Natural killer cell (primary cell): Measurements from ENCODE around the gene DGKQ. TPM values are rescaled to one million over a fixed set of nuclear protein-coding genes. Genes with fewer than 3 reads are reported as not detected.
A peak's percentile ranks its signal among the peaks of the same experiment; 100 is the strongest.

Source experiments
- ATAC-seq, 3 donors: fragments of 150-1000 bp in 2 of 3; fragments of 200-7000 bp in 1 of 3; cut with Tn5 transposase; 1 replicate in 1 of 3; 2 replicates in 2 of 3; pipeline ENCODE4 v1.10.0; 2021; ENCODE audit warnings: mild to moderate bottlenecking in 2 of 3, moderate library complexity in 2 of 3
- DNase-seq, 2 donors: peaks; one replicate each; pipeline versions ENCODE4 v3.0.0 to v3.0.0-alpha.2; 2013 to 2021; ENCODE audit warnings: mixed read lengths in 1 of 2
- H3K27ac ChIP-seq: one replicate; pipeline ENCODE4 v1.5.1; 2013; ENCODE audit warnings: mild to moderate bottlenecking, low read length
- H3K27me3 ChIP-seq: one replicate; pipeline ENCODE4 v1.6.1; 2013; ENCODE audit warnings: low read length; ENCODE audit not compliant: control insufficient read depth, insufficient read depth
- H3K36me3 ChIP-seq: one replicate; pipeline ENCODE4 v1.6.1; 2013; ENCODE audit warnings: low read length; ENCODE audit not compliant: control insufficient read depth, insufficient read depth
- H3K4me1 ChIP-seq: one replicate; pipeline ENCODE4 v1.6.1; 2013; ENCODE audit warnings: low read length; ENCODE audit not compliant: control insufficient read depth, insufficient read depth
- H3K4me3 ChIP-seq: one replicate; pipeline ENCODE4 v1.5.1; 2013; ENCODE audit warnings: low read length
- H3K9me3 ChIP-seq: one replicate; pipeline ENCODE4 v1.6.1; 2013; ENCODE audit warnings: low read length; ENCODE audit not compliant: control insufficient read depth, insufficient read depth
- H3K27ac Mint-ChIP-seq, 2 donors: one replicate each; pipeline ENCODE4 v1.8.0; 2022; ENCODE audit warnings: mild to moderate bottlenecking in 2 of 2, mixed read lengths in 2 of 2, moderate library complexity in 1 of 2
- H3K27me3 Mint-ChIP-seq, 2 donors: one replicate each; pipeline ENCODE4 v1.8.0; 2022; ENCODE audit warnings: low read depth in 2 of 2, mixed read lengths in 2 of 2
- H3K36me3 Mint-ChIP-seq: one replicate; pipeline ENCODE4 v1.8.0; 2022; ENCODE audit warnings: mixed read lengths
- H3K4me1 Mint-ChIP-seq, 2 donors: one replicate each; pipeline ENCODE4 v1.8.0; 2022; ENCODE audit warnings: mixed read lengths in 2 of 2
- H3K4me3 Mint-ChIP-seq: one replicate; pipeline ENCODE4 v1.8.0; 2022; ENCODE audit warnings: mild to moderate bottlenecking, moderate library complexity, mixed read lengths
- H3K9me3 Mint-ChIP-seq, 2 donors: one replicate each; pipeline ENCODE4 v1.8.0; 2022; ENCODE audit warnings: mixed read lengths in 2 of 2
- WGBS: methylation state at CpG from one replicate; pipeline ENCODE4 v1.1.7; 2013; ENCODE audit warnings: missing lambda C conversion rate; ENCODE audit not compliant: insufficient coverage; 5-methylcytosine and 5-hydroxymethylcytosine counted together
- intact Hi-C: fragments of 100-400 bp; cut with micrococcal nuclease; formaldehyde crosslinking; loops from one replicate; pipeline ENCODE4 v1.14.2; 2022
- total RNA-seq, 4 donors: library from RNA; stranded (reverse); fragments of 120-200 nt in 1 of 4; gene quantifications; one replicate each; pipeline versions ENCODE4 v1.2.3 to v1.2.4, GENCODE V29; 2013 to 2022
- TF ChIP-seq, protein P1 (sequence below): fragments of 200-600 bp; IDR thresholded peaks from one replicate; pipeline ENCODE4 v1.8.0; 2022; ENCODE audit warnings: antibody characterized with exemption

DGKQ gene
- total RNA-seq, 3 donors from 2014 or later (not counting 1 experiment from before 2014, with no cell fraction given) = 64.2 to 79.5 (median 65.2) TPM

DNA sequence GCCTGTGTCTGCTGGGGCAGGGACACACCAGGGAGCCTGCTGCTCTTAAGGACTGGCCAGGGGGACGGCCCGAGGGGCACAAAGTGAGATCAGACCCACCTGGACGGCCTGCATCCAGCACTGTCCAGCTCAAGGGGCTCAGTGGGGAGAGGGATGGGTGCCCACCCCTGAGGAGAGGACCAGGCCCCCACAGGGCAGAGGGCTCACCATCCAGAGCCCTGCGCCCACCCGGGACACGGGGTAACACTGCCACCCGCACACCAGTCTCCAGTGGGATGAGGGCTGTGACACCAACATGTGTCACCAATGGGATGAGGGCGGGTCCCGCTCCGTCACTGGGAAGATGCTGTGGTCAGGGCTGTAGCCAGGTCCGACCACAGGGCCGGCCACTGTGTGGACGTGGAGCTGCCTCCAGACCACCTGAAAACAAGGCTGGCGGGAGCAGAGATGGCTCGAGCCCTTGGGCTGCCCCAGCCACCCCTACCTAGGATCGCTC is 13.2 kb downstream of the DGKQ start:
- intact Hi-C loops = no loop called here
- 94% methylated on average over 16 of the region's 16 CpGs for WGBS
- Mint-ChIP-seq H3K27me3 (no peaks in the 10 kb centered on the region), H3K4me3 (no peak overlapping the region), H3K27ac (peak overlapping the region; percentile 16 to 54), H3K4me1 (peaks cover 4 to 10% of the 10 kb centered on the region in 2 donors), H3K36me3 (no peaks in the 10 kb centered on the region), H3K9me3 (no peaks in the 10 kb centered on the region)
- ATAC-seq (no peak), DNase-seq (no peak)
- H3K4me1 ChIP-seq = no peaks in the 10 kb centered on the region
- peaks cover 49% of the 10 kb centered on the region for H3K36me3 ChIP-seq
- TF ChIP-seq, protein P1, sequence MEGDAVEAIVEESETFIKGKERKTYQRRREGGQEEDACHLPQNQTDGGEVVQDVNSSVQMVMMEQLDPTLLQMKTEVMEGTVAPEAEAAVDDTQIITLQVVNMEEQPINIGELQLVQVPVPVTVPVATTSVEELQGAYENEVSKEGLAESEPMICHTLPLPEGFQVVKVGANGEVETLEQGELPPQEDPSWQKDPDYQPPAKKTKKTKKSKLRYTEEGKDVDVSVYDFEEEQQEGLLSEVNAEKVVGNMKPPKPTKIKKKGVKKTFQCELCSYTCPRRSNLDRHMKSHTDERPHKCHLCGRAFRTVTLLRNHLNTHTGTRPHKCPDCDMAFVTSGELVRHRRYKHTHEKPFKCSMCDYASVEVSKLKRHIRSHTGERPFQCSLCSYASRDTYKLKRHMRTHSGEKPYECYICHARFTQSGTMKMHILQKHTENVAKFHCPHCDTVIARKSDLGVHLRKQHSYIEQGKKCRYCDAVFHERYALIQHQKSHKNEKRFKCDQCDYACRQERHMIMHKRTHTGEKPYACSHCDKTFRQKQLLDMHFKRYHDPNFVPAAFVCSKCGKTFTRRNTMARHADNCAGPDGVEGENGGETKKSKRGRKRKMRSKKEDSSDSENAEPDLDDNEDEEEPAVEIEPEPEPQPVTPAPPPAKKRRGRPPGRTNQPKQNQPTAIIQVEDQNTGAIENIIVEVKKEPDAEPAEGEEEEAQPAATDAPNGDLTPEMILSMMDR = no peak
- no peak overlapping the region for H3K27ac ChIP-seq
- no peak overlapping the region for H3K4me3 ChIP-seq
- no peaks in the 10 kb centered on the region for H3K27me3 ChIP-seq
- no peaks in the 10 kb centered on the region for H3K9me3 ChIP-seq

DNA sequence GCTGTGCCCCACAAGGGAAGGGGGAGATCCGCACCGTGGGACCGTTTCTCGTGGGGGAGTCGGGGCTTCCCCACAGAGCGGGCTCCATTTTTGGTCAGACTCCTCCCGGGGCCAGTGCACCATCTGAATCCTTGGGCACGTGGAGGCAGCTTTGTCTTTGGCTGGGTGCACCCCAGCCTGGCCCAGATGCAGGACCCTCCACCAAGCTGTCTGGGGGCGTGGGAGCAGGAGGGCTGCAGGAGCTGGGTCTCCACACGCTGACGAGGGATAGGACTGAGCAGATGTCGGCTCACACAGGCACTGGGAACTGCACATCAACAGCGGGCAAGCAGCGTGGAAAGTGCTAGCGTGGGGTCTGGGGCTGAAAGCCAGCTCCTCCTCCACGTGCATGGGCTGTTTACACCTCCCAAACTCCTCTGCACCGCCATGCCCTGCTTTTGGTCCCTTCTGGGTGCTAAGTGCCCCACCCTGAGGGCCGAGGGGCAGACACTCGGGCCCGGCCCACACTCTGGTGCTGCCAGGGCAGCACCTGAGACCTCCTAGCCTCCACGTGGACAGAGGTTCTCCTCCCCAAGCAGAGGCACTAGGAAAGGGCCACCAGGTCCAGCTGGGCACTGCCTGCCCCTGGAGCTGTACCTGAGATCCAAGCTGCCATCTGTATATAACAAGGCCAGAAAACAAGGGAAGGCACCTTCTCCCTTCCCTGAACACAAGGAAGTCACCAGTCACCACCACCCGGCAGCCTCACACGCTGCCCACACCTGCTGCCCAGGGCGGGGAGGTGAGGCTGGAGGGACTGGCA is 13.8 kb downstream of the DGKQ start:
- no peaks in the 10 kb centered on the region for H3K4me1 ChIP-seq
- Mint-ChIP-seq H3K27ac (peak overlapping the region; percentile 16 to 54), H3K4me3 (no peak overlapping the region), H3K27me3 (no peaks in the 10 kb centered on the region), H3K9me3 (no peaks in the 10 kb centered on the region), H3K36me3 (no peaks in the 10 kb centered on the region), H3K4me1 (peaks cover 4 to 10% of the 10 kb centered on the region in 2 donors)
- no peak overlapping the region for H3K4me3 ChIP-seq
- H3K27ac ChIP-seq = no peak overlapping the region
- no peaks in the 10 kb centered on the region for H3K9me3 ChIP-seq
- H3K36me3 ChIP-seq = peaks cover 51% of the 10 kb centered on the region
- DNase-seq (no peak), ATAC-seq (no peak)
- no peaks in the 10 kb centered on the region for H3K27me3 ChIP-seq
- WGBS = 92% methylated on average over 24 of the region's 24 CpGs
- intact Hi-C loops = no loop called here
- TF ChIP-seq, protein P1 = no peak

DNA sequence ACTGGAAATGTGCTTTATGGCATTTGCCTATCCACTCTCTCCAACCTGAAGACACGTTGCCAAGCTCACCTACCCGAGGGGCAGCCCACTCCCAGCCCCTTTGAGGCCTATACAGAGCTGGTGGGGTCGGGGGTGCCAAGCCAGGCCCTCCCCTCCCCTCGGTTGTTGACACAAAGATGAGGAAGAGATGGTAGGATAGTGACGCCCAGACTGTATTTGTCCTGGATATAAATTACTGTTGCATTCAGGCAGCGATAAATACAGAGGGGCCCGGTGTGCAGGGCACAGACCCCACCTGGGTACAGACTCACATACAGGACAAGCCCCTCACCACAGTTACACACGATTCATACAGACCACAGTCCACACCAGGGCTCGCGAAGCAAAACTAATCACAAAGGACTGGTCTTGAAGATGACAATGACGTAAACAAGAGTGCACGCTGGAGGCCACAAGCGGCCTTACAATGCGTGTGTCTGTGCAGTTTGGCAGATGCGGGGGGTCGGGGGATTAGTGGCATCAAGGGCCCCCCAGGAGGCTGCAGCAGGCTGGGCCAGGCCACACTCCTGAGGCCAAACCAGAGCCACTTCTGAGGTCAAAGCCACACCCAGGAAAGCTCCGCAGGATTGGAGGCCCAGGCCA is 14.6 kb downstream of the DGKQ start:
- H3K36me3 Mint-ChIP-seq = no peaks in the 10 kb centered on the region
- 88% methylated on average over 17 of the region's 17 CpGs for WGBS
- no peak overlapping the region for H3K4me3 Mint-ChIP-seq
- H3K27me3 ChIP-seq = no peaks in the 10 kb centered on the region
- H3K36me3 ChIP-seq = peaks cover 44% of the 10 kb centered on the region
- DNase-seq (no peak), ATAC-seq (no peak)
- no peaks in the 10 kb centered on the region for H3K4me1 ChIP-seq
- H3K4me3 ChIP-seq = no peak overlapping the region
- TF ChIP-seq, protein P1 = no peak
- H3K27me3 Mint-ChIP-seq = no peaks in the 10 kb centered on the region
- no peak overlapping the region for H3K27ac ChIP-seq
- peak overlapping the region in 1 of 2 donors; percentile 26 for H3K27ac Mint-ChIP-seq
- no peaks in the 10 kb centered on the region for H3K9me3 Mint-ChIP-seq
- peaks cover 4 to 8% of the 10 kb centered on the region in 2 donors for H3K4me1 Mint-ChIP-seq
- no peaks in the 10 kb centered on the region for H3K9me3 ChIP-seq
- intact Hi-C loops = no loop called here
